ENCODE results near the gene SMIM23. TPM values are rescaled to one million over a fixed set of nuclear protein-coding genes. Genes with fewer than 3 reads are reported as not detected.
"Not testable (repeated sequence)": the region's sequence is repeated elsewhere in the genome, so short reads cannot be mapped to it uniquely, and the experiment has no call there.

SMIM23 gene
- total RNA-seq, 1 donor from 2014 or later = not detected

- DNase-seq (ENCODE audit: low spot score) = no peak
Measured at GRCh38 chr5:171771856-171772255, 13.8 kb upstream of the SMIM23 start.

GRCh38 chr5:171773106-171773505 is 12.5 kb upstream of the SMIM23 start:
- DNase-seq (ENCODE audit: low spot score) (no peak), ATAC-seq (no peak)

More at GRCh38 chr5:171771856-171772255, 13.8 kb upstream of the SMIM23 start:
- no peak for ATAC-seq

- DNase-seq (ENCODE audit: low spot score) (no peak), ATAC-seq (no peak)
Measured at GRCh38 chr5:171774418-171774817, 11.2 kb upstream of the SMIM23 start.

GRCh38 chr5:171776213-171776612 is 9.4 kb upstream of the SMIM23 start:
- DNase-seq (ENCODE audit: low spot score) (no peak), ATAC-seq (no peak)

- ATAC-seq = no peak
- no peak for DNase-seq (ENCODE audit: low spot score)
Measured at GRCh38 chr5:171776770-171777759, 8.6 kb upstream of the SMIM23 start.

DNA sequence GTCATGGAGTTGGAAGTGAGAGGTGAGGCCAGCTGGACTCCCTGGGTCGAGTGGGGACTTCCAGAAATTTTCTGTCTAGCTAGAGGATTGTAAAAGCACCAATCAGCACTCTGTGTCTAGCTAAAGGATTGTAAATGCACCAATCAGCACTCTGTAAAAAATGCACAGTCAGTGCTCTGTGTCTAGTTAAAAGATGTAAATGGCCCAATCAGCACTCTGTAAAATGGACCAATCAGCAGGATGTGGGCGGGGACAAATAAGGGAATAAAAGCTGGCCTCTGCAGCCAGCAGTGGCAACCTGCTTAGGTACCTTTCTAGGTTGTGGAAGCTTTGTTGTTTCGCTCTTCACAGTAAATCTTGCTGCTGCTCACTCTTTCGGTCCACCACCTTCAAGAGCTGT is 3.9 kb upstream of the SMIM23 start:
- not testable (repeated sequence) for DNase-seq (ENCODE audit: low spot score); ATAC-seq

DNA sequence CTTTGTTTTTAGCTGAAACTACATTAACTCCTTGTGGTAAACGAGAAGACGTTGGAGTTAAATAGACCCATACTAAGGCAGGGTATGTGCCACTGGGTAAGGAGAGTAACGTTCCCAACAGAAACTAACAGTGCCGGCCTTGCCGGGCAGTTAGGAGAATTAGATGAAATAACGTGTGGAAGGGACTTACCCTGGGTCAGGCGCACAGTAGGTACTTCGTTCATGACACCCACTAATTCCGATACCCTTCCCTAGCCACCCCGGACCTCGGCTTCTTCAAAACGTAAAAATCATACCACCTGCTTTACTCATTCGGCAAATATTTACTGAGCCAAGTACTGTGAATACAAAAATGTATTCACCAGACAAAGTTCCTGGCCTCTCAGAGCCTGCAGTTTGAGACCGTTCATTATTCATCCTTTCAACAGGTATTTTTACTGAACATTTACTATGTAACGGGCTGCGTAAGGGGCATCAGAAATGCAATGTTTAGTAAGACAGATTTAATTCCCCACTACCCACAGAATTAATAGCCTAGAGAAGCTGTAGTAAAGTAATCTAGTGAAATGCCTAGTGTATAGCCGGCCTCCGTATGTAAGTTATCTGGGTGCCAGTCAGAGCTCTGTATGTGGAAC is 3.2 kb upstream of the SMIM23 start:
- DNase-seq (ENCODE audit: low spot score) (no peak), ATAC-seq (no peak)

GRCh38 chr5:171783051-171783450 is 2.6 kb upstream of the SMIM23 start:
- ATAC-seq = no peak

GRCh38 chr5:171789353-171789752 is 3.7 kb downstream of the SMIM23 start:
- DNase-seq (ENCODE audit: low spot score) (no peak), ATAC-seq (no peak)

More at GRCh38 chr5:171783051-171783450, 2.6 kb upstream of the SMIM23 start:
- DNase-seq (ENCODE audit: low spot score) = no peak

DNA sequence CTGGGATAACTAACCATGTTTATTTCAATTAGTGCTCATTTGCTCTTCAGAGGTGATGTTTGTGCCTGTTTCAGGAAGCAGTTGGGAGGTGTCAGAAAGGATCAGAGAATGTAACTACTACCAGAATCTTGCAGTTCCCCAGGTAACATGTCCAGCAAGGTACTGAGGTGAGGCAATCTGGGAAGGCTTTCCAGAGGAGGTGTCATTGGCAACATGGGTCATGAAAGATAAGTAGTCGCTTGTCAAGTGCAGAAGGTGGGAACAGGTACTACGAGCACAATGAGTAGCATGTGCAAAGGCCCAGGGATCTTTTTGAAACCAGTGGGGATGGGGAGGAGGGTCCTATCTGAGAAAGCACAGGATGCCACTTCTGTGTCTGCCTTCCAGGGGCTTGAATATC is 4.8 kb downstream of the SMIM23 start:
- no peak for ATAC-seq

GRCh38 chr5:171794470-171794960 is 8.9 kb downstream of the SMIM23 start:
- DNase-seq (ENCODE audit: low spot score) (no peak), ATAC-seq (no peak)

More for the DNA sequence above, 4.8 kb downstream of the SMIM23 start:
- no peak for DNase-seq (ENCODE audit: low spot score)

DNA sequence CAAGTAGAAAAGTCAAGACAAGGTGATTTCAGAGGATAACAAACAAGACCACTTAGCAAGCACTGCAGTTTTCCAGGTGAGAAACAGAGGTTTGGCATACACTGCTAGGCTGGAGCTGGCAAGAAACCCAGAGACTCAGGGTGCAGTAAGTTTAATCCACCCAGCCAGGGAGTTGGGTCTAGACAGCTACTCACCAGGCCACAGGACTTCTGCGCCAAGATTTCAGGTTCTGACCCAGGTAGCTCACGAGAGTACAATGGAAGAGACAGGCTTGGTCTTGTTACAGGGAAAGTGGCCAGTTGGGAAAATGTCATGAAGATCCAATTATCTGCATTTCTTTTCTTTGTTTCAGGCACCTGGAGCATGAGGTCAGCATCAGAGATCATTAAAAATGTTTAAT is 9.8 kb downstream of the SMIM23 start:
- ATAC-seq = no peak
- DNase-seq (ENCODE audit: low spot score) = no peak

DNA sequence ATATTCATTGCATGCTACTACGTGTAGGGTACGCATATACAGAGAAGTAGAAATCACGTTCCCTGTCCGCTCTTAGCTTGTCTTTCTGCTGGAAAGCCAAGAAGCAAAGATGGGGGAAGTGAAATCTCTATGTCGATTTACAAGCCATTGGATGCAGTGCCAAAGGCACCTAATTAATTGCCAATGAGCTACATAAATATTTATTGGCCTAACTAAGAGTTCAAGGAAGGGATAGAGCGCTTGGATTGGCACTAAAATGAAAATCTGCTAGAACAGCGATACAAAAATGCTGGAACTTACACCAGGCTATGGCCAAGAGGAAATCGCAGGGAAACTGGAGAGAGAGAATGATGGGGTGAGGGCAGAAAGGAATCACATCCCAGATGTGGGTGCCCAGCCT is 10.8 kb downstream of the SMIM23 start:
- no peak for DNase-seq (ENCODE audit: low spot score)
- ATAC-seq = no peak

DNA sequence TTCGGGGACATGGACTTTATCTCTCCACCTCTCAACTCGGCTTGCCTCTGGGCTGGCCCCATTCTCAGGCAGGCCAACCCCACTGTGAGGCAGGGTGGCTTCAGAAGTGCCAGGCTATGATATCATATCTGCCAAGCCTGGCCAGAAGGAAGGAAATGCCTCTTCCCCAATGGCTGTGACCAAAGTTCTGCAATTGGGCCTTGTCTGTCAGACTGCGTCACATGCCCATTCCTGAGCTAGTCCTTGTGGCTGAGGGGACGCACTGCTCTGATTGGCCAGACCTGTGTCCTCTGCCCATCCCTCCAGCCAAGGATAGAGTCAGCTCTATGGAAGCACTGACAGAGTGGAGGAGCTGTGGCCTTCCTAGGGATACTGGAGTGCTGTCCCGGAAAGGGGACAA is 11.9 kb downstream of the SMIM23 start:
- ATAC-seq (no peak), DNase-seq (ENCODE audit: low spot score) (no peak)

DNA sequence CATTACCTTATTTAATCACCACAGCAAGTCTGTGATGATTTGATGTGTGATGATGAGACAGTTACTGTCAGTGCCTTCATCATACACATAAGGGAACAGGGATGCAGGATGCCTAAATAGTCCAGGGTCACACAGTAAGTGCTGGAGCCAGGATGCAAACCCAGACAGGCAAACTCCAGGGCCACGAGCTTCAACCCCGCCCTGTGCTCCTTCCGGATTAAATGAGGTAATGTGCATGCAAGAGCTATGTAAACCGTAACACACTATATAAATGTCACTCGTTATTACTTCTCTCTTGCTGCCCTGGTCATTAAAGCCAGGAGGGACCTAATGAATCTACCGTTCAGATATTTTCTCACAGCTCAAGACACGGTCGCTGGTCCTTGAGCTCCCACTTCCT is 12.8 kb downstream of the SMIM23 start:
- no peak for ATAC-seq

DNA sequence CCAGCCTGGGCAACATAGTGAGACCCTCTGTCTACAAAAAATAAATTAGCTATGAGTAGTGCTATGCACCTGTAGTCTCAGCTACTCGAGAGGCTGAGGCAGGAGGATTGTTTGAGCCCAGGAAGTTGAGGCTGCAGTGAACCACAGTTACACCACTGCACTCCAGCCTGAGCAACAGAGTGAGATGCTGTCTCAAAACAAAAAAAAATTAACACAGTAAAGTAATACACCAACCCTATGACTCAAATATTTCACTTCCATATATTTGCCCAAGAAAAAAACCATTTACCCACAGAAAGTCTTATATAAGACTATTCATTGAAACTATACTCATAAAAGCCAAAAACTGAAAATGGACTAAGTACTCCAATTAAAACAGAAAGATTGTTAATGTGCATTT is 16.2 kb downstream of the SMIM23 start:
- ATAC-seq (no peak), DNase-seq (ENCODE audit: low spot score) (no peak)

More for the DNA sequence above, 12.8 kb downstream of the SMIM23 start:
- DNase-seq (ENCODE audit: low spot score) = no peak

DNA sequence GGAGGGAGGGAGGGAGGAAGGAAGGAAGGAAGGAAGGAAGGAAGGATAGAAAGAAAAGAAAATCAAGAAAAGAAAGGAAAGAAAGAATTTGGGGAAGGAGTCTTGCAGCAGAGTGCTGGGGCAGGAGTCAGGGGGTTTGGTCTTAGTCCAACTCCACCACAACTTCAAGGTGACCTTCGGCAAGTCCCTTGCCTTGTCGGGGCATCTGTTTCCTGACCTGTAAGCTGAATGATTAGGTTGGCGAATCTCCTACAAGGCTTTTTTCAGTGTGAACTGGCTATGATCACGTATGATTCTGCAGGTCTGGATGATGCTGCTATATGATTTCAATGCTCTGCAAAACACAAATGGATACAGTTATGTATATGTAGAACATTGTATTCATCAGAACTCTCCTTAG is 20.1 kb downstream of the SMIM23 start:
- no peak for DNase-seq (ENCODE audit: low spot score)
- no peak for ATAC-seq

GRCh38 chr5:171806976-171807747 is 21.5 kb downstream of the SMIM23 start:
- ATAC-seq (no peak), DNase-seq (ENCODE audit: low spot score) (no peak)

GRCh38 chr5:171808453-171808852 is 22.8 kb downstream of the SMIM23 start:
- ATAC-seq (no peak), DNase-seq (ENCODE audit: low spot score) (no peak)

- ATAC-seq = no peak
- no peak for DNase-seq (ENCODE audit: low spot score)
Measured at GRCh38 chr5:171808951-171809350, 23.3 kb downstream of the SMIM23 start.

DNA sequence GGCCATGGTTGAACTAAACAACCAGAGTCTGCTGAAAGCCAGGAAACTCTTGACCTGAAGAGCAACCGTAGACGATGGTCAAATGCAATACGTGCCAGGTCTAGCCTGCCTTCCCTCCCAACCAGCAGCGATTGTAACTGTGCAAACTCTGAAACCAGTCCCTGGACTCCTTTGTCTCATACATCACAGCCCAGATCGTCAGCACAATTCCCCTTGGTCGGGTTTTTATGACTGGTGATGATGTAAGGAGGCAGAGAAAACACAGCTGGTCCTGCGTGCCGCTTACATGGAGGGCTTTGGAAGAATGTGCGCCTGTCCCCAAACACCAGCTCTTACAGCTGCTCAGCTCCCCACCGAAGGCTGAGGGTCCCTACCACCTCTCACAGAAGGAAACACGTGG is 24.6 kb downstream of the SMIM23 start:
- DNase-seq (ENCODE audit: low spot score) (no peak), ATAC-seq (no peak)
